ENCODE data around the gene RHBDD3.

RHBDD3 gene

GRCh38 chr22:29306835-29307595 is 39.2 kb upstream of the RHBDD3 start:
- no peak for TF ChIP-seq CTCF (IDR thresholded peaks at IDR 0.05; ENCODE audit: unreplicated experiment in 3 of 3)
- H3K36me3 Mint-ChIP-seq (ENCODE audit: low read depth) = no peaks in the 10 kb centered on the region
- peak overlapping the region; percentile 90 to 96 (median 96) for H3K4me3 Mint-ChIP-seq
- no peaks in the 10 kb centered on the region for H3K9me3 Mint-ChIP-seq
- H3K27me3 Mint-ChIP-seq (ENCODE audit: low read depth) = peaks cover 9% of the 10 kb centered on the region
- H3K27ac Mint-ChIP-seq = peak overlapping the region in 2 of 3 experiments; percentile 35 to 51
- H3K4me1 Mint-ChIP-seq = no peaks in the 10 kb centered on the region

GRCh38 chr22:29306175-29306834 is 38.5 kb upstream of the RHBDD3 start, which contains the start of gene GAS2L1:
Gene GAS2L1, plus strand, starts transcription at chr22:29306650. Its CDS starts 1,456 bp downstream, at chr22:29308106.
- peaks cover 3% of the 10 kb centered on the region for H3K36me3 Mint-ChIP-seq (ENCODE audit: low read depth)
- H3K9me3 Mint-ChIP-seq = no peaks in the 10 kb centered on the region
- TF ChIP-seq CTCF (IDR thresholded peaks at IDR 0.05; ENCODE audit: unreplicated experiment in 3 of 3) = peak; percentile 49 to 69 (median 61)
- peaks cover 7% of the 10 kb centered on the region for H3K27me3 Mint-ChIP-seq (ENCODE audit: low read depth)
- peak within 1 kb of the TSS; percentile 37 to 90 (median 55) for H3K27ac Mint-ChIP-seq
- peak within 1 kb of the TSS; percentile 90 to 96 (median 96) for H3K4me3 Mint-ChIP-seq
- H3K4me1 Mint-ChIP-seq = no peaks in the 10 kb centered on the region

GRCh38 chr22:29305836-29306174 is 38.0 kb upstream of the RHBDD3 start:
- Mint-ChIP-seq H3K9me3 (no peaks in the 10 kb centered on the region), H3K36me3 (ENCODE audit: low read depth) (peaks cover 8% of the 10 kb centered on the region), H3K27me3 (ENCODE audit: low read depth) (peaks cover 3% of the 10 kb centered on the region), H3K4me3 (peak overlapping the region; percentile 84 to 88 (median 85)), H3K4me1 (no peaks in the 10 kb centered on the region), H3K27ac (peak overlapping the region in 2 of 3 experiments; percentile 55 to 90)
- no peak for TF ChIP-seq CTCF (IDR thresholded peaks at IDR 0.05; ENCODE audit: unreplicated experiment in 3 of 3)

- TF ChIP-seq CTCF (IDR thresholded peaks at IDR 0.05; ENCODE audit: unreplicated experiment in 3 of 3) = no peak
- H3K4me1 Mint-ChIP-seq = no peaks in the 10 kb centered on the region
- H3K9me3 Mint-ChIP-seq = no peaks in the 10 kb centered on the region
- peaks cover 37% of the 10 kb centered on the region for H3K36me3 Mint-ChIP-seq (ENCODE audit: low read depth)
- H3K27ac Mint-ChIP-seq = no peak overlapping the region
- peaks cover 3% of the 10 kb centered on the region for H3K27me3 Mint-ChIP-seq (ENCODE audit: low read depth)
- no peak overlapping the region for H3K4me3 Mint-ChIP-seq
These were observed 35.1 kb upstream of the RHBDD3 start for GRCh38 chr22:29302681-29303465.

GRCh38 chr22:29302402-29302680 is 34.6 kb upstream of the RHBDD3 start:
- no peaks in the 10 kb centered on the region for H3K4me1 Mint-ChIP-seq

More at GRCh38 chr22:29302402-29302680, 34.6 kb upstream of the RHBDD3 start:
- Mint-ChIP-seq H3K27me3 (ENCODE audit: low read depth) (peaks cover 3% of the 10 kb centered on the region), H3K27ac (peak overlapping the region in 1 of 3 experiments; percentile 27), H3K36me3 (ENCODE audit: low read depth) (peaks cover 42% of the 10 kb centered on the region), H3K9me3 (no peaks in the 10 kb centered on the region), H3K4me3 (no peak overlapping the region)
- TF ChIP-seq CTCF (IDR thresholded peaks at IDR 0.05; ENCODE audit: unreplicated experiment in 3 of 3) = no peak

Data from nephron (organoid).